Activated gamma-delta T cell treated with Interleukin-2 at 50 U/mL for 16 hours (primary cell): Measurements from ENCODE around the gene C2orf76.
A peak's percentile ranks its signal among the peaks of the same experiment; 100 is the strongest.
"Not testable (repeated sequence)": the region's sequence is repeated elsewhere in the genome, so short reads cannot be mapped to it uniquely, and the experiment has no call there.

Experiments
- DNase-seq: peaks from one replicate; pipeline ENCODE4 v3.0.0-alpha.2; 2020

C2orf76 gene

GRCh38 chr2:119291588-119292167, 75.0 kb downstream of the C2orf76 start:
- no peak for DNase-seq

DNA sequence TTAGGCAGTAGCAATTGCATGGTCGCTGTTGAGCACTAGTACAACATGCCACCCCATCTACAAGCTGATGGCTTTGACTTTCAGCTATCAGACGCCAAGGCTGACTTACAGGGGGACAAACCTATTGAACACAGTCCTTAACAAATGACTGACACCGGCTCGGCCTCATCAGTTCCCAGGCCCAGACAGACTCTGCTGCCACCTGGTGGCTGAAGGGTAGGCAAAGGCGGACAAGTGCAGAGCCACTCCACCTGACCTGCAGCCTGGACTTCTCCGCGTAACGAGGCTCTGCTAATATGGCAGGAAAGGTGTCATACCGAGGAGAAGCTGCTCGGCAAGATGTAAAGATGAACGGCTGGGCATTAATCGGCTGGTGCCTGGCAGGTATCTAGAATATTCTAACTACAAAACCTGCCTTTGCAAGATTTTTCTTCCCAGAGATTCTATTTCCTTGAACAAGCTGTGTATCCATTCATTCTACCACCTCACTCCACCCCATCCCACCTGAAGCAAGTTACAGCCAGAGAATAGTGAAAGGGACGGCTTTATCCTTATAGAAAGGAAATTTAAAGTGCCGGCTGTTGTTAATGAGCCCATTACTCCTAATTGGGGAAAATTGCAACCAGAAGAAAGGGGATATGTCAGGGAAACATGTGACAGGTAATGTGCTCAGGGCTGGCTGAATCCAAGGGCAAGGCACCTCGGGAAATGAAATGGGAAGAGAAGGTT, 75.6 kb downstream of the C2orf76 start:
- peak; percentile 62 for DNase-seq

GRCh38 chr2:119289642-119290041, 77.0 kb downstream of the C2orf76 start:
- no peak for DNase-seq

DNA sequence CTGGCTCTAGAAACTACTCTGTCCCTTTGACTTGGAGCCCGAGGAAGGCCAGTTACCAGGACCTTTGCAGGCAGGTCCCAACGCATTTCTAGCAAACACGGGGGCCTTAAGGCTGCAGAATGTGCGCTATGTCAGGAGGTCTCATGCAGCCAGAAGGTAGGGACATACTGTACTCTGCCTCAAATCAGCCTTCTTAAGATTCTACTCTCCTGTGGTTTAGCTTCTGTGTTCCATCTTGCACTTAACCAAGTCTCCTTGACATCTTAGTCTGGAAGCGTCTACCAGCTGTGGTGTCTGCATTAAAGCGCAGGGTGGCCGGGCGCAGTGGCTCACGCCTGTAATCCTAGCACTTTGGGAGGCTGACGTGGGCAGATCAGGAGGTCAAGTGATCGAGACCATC, 77.5 kb downstream of the C2orf76 start:
- DNase-seq: no peak

DNA sequence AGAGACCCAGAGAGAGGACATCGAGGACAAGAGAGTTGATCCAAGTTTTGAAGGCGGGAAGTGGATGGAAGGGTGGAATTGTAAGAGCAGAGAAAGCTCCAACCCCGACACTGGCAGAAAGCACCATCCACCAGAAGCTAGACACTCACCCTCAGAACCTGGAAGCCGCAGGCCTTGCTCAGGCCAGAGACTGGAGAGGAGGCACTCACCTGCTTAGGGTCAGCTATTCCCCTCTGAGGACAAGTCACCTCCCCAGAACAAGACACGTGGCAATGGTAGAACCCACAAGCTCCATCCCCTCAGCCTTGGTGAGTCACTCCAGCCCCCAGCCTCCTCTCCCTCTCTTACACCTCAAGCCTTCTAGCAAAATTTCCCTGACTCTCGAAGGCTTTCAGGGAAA, 78.1 kb downstream of the C2orf76 start:
- DNase-seq: no peak

DNA sequence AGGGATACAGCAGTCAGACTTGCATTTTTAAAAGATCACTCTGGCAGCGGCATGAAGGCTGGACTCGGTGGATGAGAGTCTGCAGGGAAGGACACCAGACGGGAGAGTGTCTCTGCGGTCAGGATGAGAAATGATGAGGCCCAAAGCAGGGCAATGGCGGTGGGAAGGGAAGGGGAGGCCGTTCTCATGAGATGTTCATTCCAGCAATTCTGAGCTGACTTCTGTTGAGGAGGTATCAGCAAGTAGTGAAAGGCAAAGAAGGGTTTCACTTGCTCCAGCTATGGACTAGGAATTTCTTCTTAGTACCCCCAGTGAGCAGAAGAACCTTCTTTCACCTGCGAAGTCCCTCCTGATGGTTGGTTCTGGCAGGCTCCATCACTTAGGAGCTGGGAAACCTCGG, 80.0 kb downstream of the C2orf76 start:
- no peak for DNase-seq

DNA sequence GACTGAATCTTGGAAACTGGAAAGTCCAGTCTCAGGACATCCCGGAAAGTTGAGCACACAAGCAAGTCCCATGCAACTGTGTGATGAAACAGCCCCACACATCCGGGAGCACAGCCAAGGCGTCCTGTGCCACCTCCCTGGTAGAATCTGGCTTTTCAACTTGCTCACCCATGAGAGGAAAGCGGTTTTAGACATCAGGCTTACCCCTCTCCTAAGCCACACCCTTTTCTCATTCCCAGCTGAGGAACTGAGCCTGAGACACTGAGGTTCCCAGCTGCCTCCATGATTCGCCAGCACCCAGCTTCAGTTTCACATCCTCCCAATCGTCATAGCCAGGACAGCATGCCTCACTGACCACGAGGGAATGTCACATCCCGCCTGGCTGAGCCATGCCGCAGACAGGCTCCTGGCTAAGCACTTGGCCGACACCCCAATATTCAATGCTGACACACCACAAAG, 82.7 kb downstream of the C2orf76 start:
- no peak for DNase-seq

DNA sequence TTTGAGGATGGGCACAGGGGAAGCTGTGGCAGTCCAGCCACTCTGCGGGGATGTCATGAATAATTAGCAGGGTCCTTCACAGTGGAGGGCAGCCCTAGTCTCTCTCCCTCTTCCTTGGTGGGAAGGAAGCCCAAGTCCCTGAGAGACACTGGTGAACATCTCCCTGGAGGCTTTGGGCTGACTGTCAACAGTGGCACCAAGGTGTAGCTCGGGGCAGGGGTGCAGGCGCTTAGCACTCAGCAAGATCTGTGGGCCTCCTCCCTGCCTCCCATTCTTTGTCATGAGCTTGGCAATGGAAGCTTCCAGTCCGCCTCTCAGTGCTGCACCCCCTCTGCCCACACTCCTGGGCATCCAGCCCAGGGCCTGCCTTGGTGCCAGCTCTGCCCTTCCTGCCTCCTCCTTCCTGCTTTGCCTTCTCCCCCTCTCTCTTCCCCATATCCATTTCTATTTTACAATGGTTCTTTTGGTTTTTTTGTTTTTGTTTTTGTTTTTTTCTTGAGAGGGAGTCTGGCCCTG, 83.6 kb downstream of the C2orf76 start:
- DNase-seq: no peak

GRCh38 chr2:119282146-119282995, 84.3 kb downstream of the C2orf76 start:
- DNase-seq: no peak

DNA sequence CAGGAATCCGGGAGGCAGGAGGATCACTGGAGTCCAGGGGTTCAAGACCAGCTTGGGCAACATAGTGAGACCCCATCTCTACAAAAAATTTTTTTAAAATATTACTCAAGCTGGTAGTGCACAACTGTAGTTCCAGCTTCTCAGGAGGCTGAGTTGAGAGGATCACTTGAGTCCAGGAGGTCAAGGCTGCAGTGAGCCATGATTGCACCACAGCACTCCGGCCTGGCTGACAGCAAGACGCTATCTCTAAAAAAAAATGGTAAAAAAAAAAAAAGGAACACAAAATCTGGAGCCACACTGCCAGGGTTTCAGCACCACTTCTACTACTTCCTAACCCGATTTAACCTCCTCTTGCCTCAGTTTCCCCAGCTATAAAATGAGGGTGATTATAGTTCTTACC, 86.0 kb downstream of the C2orf76 start:
- DNase-seq: no peak

DNA sequence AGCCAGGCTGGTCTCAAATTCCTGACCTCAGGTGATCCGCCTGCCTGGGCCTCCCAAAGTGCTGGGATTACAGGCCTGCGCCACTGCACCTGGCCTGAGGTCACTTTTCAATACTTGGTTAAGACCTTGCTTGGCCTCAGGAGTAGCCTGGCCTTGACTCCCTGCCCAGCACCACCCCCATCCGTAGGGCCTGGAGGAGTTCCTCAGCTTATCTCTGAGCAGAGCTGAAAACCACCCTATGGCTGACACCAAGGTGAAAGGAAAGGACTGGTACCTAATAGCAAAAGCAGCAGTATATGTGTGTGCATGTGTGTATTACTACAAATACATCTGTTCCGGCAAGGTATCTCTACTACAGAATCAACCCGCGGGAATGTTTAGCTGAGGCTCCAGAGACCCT, 87.0 kb downstream of the C2orf76 start:
- DNase-seq: no peak

DNA sequence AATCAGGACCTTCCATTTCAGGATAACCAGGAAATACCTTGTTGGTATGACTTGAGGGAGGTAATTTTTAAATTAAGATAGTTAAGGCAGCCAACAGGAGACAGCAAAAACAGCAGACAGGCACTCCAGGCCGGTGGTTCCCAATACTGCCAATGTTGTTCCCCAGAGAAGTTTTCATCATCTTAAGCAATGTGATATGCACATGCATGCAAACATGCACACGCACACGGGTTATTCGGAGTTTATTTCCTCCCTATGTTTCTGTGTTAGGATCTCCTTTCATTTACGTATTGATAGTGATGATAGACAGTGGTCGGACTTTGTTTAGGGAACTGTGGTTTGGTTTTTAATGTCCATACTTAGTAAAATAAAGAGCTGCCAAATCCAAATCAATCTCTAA, 87.7 kb downstream of the C2orf76 start:
- DNase-seq: no peak

- not testable (repeated sequence) for DNase-seq
Observed at GRCh38 chr2:119278385-119278784, 88.2 kb downstream of the C2orf76 start.

GRCh38 chr2:119276864-119277263, 89.8 kb downstream of the C2orf76 start:
- no peak for DNase-seq

- DNase-seq: no peak
Observed at GRCh38 chr2:119267604-119268003, 99.0 kb downstream of the C2orf76 start.

DNA sequence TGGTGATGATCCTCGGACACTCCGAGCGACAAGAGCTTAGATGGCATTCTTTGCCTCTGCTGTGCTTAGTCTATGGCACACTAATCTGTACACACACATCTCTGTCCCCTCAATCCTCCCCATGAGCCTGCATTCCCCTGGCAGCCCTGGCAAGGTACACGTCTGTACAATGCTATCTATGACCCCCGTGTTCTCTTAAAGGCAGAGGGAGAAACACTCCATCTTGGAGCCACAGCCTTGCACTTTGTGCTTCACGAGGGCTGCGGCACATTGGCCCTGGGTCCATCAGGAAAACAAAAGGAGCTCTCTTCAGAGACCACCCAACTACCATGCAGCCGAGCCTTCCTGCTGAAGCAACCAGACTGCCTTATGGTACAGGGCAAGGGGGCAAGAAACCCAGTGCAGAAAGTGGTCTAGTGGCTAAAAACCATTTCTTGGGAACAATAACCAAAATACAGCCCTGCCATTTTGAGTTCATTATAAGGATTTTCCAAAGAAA, 100.5 kb downstream of the C2orf76 start:
- DNase-seq: no peak

DNA sequence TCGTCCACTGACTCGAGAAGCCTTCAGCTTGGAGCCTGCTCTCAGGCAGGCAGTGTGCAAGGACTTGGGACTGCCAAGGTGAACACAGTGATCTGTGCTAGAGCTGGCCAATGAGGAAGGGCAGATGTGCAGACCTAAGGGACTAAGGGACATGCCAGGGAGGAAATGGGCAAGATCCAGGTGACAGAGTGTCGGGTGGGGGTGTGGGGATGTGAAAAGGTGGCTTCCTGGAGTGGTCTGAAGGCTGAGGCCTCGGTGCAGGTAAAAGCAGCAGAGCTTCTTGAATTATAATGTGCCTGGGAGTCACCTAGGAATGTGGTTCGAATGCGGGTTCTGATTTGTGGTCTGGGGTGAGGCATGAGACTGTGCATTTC, 101.0 kb downstream of the C2orf76 start:
- DNase-seq: no peak

GRCh38 chr2:119264781-119265692, 101.6 kb downstream of the C2orf76 start:
- DNase-seq: no peak

GRCh38 chr2:119263656-119264055, 103.0 kb downstream of the C2orf76 start:
- no peak for DNase-seq

GRCh38 chr2:119263025-119263424, 103.6 kb downstream of the C2orf76 start:
- DNase-seq: no peak

DNA sequence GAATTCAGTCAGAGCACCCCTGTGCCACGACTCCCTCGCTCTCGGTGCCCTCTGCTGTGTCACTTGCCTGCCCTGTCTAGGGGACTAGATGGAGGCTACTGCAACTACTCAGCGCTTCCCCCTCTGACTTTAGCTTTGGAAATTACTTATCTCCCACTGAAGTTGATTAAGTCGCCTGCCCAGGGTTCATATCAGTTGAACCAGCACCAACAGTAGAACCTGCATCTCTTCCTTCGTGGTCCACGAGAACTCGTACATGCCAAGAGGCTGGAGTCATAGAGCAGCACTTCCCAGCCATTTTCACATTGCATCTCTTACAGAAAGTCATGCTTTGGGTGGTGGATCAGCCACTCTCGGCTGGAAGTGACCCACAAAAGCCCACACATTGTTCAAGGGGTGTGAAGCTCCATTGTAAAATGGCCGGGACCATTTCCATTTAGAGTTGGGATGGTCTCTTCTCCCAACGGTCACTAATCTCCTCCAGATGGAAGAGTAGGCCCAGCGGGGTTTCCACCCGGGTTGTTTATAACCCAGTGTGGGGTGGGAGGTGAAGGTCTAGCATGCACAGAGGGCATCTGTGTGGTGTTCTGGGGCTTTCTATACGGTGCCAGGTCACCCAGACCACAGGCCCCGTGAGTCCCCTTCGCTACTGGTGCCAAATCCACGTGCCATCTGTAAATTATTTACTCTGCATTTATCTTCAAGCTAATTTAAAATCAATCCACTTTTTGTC, 105.0 kb downstream of the C2orf76 start:
- no peak for DNase-seq
